DND-41 (cell line): Measurements from ENCODE around the gene RIN1.

ENCODE experiments used
- EZH2 ChIP-seq: IDR thresholded peaks from 3 replicates; pipeline ENCODE4 v1.6.1; 2012; ENCODE audit warnings: borderline replicate concordance, low read depth, mild to moderate bottlenecking, moderate library complexity, low read length, inconsistent platforms; ENCODE audit not compliant: severe bottlenecking
- TF ChIP-seq, protein P1 (sequence below): IDR thresholded peaks from 2 replicates; pipeline ENCODE4 v1.5.1; 2012; ENCODE audit warnings: borderline replicate concordance, low read length, moderate library complexity, mild to moderate bottlenecking; ENCODE audit not compliant: poor library complexity, severe bottlenecking; ENCODE audit errors: extremely low read depth

GRCh38 chr11:66299186-66299585 lies 37.0 kb downstream of the RIN1 start:
- TF ChIP-seq, protein P1, sequence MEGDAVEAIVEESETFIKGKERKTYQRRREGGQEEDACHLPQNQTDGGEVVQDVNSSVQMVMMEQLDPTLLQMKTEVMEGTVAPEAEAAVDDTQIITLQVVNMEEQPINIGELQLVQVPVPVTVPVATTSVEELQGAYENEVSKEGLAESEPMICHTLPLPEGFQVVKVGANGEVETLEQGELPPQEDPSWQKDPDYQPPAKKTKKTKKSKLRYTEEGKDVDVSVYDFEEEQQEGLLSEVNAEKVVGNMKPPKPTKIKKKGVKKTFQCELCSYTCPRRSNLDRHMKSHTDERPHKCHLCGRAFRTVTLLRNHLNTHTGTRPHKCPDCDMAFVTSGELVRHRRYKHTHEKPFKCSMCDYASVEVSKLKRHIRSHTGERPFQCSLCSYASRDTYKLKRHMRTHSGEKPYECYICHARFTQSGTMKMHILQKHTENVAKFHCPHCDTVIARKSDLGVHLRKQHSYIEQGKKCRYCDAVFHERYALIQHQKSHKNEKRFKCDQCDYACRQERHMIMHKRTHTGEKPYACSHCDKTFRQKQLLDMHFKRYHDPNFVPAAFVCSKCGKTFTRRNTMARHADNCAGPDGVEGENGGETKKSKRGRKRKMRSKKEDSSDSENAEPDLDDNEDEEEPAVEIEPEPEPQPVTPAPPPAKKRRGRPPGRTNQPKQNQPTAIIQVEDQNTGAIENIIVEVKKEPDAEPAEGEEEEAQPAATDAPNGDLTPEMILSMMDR, result no peak
- no peak for TF ChIP-seq EZH2
